ENCODE measurements around the gene ANKUB1. TPM values are rescaled to one million over a fixed set of nuclear protein-coding genes. Genes with fewer than 3 reads are reported as not detected.
"Not testable (repeated sequence)": the region's sequence is repeated elsewhere in the genome, so short reads cannot be mapped to it uniquely, and the experiment has no call there.

The ANKUB1 gene
- total RNA-seq (2014; rRNA removed; shearing (Covaris generic)), result not detected in 2 replicates

GRCh38 chr3:149792452-149793270, at the start of gene ANKUB1:
Gene ANKUB1 (minus strand): TSS chr3:149792554. CDS start chr3:149792366, 188 bp downstream.
- in situ Hi-C loops (cut with HindIII; ENCODE audit: low sequenced_read_pairs), result no loop called here
- no peak for DNase-seq (ENCODE audit: low spot score)

- DNase-seq (ENCODE audit: low spot score), result no peak
- in situ Hi-C loops (cut with HindIII; ENCODE audit: low sequenced_read_pairs), result no loop called here
These were observed 47.5 kb upstream of the ANKUB1 start for GRCh38 chr3:149839896-149840295.

GRCh38 chr3:149839469-149839868, 47.1 kb upstream of the ANKUB1 start:
- in situ Hi-C loops (cut with HindIII; ENCODE audit: low sequenced_read_pairs); DNase-seq (ENCODE audit: low spot score): not testable (repeated sequence)

GRCh38 chr3:149838491-149838890, 46.1 kb upstream of the ANKUB1 start:
- DNase-seq (ENCODE audit: low spot score); in situ Hi-C loops (cut with HindIII; ENCODE audit: low sequenced_read_pairs): not testable (repeated sequence)

- no peak for DNase-seq (ENCODE audit: low spot score)
- in situ Hi-C loops (cut with HindIII; ENCODE audit: low sequenced_read_pairs), result no loop called here
These were observed 40.9 kb upstream of the ANKUB1 start for GRCh38 chr3:149833241-149833640.

- in situ Hi-C loops (cut with HindIII; ENCODE audit: low sequenced_read_pairs), result no loop called here
- no peak for DNase-seq (ENCODE audit: low spot score)
These were observed 39.7 kb upstream of the ANKUB1 start for GRCh38 chr3:149832086-149832485.

GRCh38 chr3:149831321-149831720, 39.0 kb upstream of the ANKUB1 start:
- no peak for DNase-seq (ENCODE audit: low spot score)
- in situ Hi-C loops (cut with HindIII; ENCODE audit: low sequenced_read_pairs), result no loop called here

- DNase-seq (ENCODE audit: low spot score), result no peak
- in situ Hi-C loops (cut with HindIII; ENCODE audit: low sequenced_read_pairs), result no loop called here
These were observed 38.5 kb upstream of the ANKUB1 start for GRCh38 chr3:149830902-149831301.

- in situ Hi-C loops (cut with HindIII; ENCODE audit: low sequenced_read_pairs); DNase-seq (ENCODE audit: low spot score): not testable (repeated sequence)
These were observed 37.3 kb upstream of the ANKUB1 start for GRCh38 chr3:149829631-149830030.

- DNase-seq (ENCODE audit: low spot score), result no peak
- in situ Hi-C loops (cut with HindIII; ENCODE audit: low sequenced_read_pairs), result no loop called here
These were observed 36.0 kb upstream of the ANKUB1 start for GRCh38 chr3:149828390-149828789.

GRCh38 chr3:149826636-149827035, 34.3 kb upstream of the ANKUB1 start:
- DNase-seq (ENCODE audit: low spot score), result no peak
- in situ Hi-C loops (cut with HindIII; ENCODE audit: low sequenced_read_pairs), result no loop called here

- in situ Hi-C loops (cut with HindIII; ENCODE audit: low sequenced_read_pairs), result no loop called here
- no peak for DNase-seq (ENCODE audit: low spot score)
These were observed 27.8 kb upstream of the ANKUB1 start for GRCh38 chr3:149820183-149820582.

- DNase-seq (ENCODE audit: low spot score), result no peak
These were observed 27.1 kb upstream of the ANKUB1 start for GRCh38 chr3:149819432-149819831.

GRCh38 chr3:149816986-149817385, 24.6 kb upstream of the ANKUB1 start:
- in situ Hi-C loops (cut with HindIII; ENCODE audit: low sequenced_read_pairs), result no loop called here
- no peak for DNase-seq (ENCODE audit: low spot score)

More at GRCh38 chr3:149819432-149819831, 27.1 kb upstream of the ANKUB1 start:
- in situ Hi-C loops (cut with HindIII; ENCODE audit: low sequenced_read_pairs), result no loop called here

- in situ Hi-C loops (cut with HindIII; ENCODE audit: low sequenced_read_pairs), result no loop called here
- DNase-seq (ENCODE audit: low spot score), result no peak
These were observed 24.0 kb upstream of the ANKUB1 start for GRCh38 chr3:149816311-149816710.

GRCh38 chr3:149815728-149816127, 23.4 kb upstream of the ANKUB1 start:
- no peak for DNase-seq (ENCODE audit: low spot score)
- in situ Hi-C loops (cut with HindIII; ENCODE audit: low sequenced_read_pairs), result no loop called here

- in situ Hi-C loops (cut with HindIII; ENCODE audit: low sequenced_read_pairs), result no loop called here
- DNase-seq (ENCODE audit: low spot score), result no peak
These were observed 23.0 kb upstream of the ANKUB1 start for GRCh38 chr3:149815321-149815720.

GRCh38 chr3:149813367-149814281, 21.3 kb upstream of the ANKUB1 start:
- DNase-seq (ENCODE audit: low spot score), result no peak
- in situ Hi-C loops (cut with HindIII; ENCODE audit: low sequenced_read_pairs), result no loop called here

- peak; percentile 99 for DNase-seq (ENCODE audit: low spot score)
- in situ Hi-C loops (cut with HindIII; ENCODE audit: low sequenced_read_pairs), result no loop called here
These were observed 20.4 kb upstream of the ANKUB1 start, which contains the start of gene RNF13 for GRCh38 chr3:149812606-149813366. Gene RNF13 (plus strand): TSS chr3:149813215. CDS start chr3:149846027, 32,812 bp downstream.

Measured in G401 (cell line).